DMS153 (cell line): ENCODE data around the gene SYMPK.
"Not testable (repeated sequence)": the region's sequence is repeated elsewhere in the genome, so short reads cannot be mapped to it uniquely, and the experiment has no call there.

Experiments
- DNase-seq: peaks from one replicate; lab custom pipeline; 2025; lab: John Stamatoyannopoulos, UW

SYMPK gene

DNA sequence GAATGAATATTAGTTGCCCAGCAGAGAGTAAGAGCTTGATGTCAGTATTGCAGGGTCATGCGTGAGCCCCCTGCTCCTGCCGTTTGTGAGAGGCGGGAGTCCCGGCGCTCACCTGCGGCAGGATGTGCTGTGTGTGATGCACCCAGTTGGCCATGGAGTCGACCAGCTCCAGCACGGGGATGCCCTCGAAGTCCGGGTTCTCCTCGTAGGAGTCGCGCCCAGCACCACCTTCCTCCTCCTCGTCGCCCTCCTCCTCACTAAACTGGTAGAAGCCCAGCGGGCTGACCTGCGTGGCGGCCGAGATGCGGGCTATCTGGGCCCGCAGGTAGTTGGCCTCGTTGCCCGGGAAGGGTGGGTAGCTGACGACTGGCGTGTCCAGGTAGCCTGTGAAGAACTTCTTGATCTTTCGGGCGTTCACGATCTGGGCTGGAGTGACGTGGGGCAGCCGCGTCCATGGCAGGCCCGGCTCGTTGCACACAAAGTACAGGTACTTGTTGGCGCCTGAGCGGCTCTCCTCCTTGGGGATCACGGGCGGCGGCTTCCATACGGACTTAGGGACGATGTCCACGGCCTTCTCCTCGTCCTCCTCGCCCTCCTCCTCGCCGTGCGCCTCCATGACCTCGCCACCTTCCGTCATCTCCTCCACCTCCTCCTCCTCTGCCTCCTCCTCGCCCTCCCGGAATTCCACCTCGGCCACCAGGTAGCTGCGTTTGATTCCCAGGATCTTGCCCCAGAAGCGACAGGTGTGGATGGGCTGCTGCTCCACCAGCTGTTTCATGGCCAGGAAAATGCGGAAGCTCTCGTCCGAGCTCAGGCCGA lies 58.6 kb downstream of the SYMPK start:
- DNase-seq, result no peak

DNA sequence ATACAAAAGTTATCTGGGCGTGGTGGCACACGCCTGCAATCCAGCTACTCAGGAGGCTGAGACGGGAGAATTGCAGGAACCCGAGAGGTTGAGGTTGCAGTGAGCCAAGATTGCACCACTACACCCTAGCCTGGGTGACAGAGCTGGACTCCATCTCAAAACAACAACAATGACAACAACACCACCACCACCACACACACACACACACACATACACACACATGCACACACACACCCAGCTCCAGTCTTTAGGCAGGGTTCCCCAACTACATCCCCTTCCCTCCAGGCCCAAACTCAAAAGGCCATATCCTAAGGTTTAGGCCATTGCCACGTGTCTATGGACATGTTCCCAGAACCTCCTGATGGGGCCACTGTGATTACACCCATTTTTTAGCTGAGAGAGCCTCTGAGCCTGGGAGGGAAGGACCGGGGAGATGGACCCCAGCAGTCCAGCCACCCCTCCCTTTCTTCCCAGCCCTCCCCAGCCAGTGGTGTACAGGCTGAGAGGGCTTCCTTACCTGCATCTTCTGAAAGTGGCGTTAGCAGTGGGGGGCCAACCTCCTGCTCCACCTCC lies 61.3 kb downstream of the SYMPK start:
- DNase-seq, result no peak

DNA sequence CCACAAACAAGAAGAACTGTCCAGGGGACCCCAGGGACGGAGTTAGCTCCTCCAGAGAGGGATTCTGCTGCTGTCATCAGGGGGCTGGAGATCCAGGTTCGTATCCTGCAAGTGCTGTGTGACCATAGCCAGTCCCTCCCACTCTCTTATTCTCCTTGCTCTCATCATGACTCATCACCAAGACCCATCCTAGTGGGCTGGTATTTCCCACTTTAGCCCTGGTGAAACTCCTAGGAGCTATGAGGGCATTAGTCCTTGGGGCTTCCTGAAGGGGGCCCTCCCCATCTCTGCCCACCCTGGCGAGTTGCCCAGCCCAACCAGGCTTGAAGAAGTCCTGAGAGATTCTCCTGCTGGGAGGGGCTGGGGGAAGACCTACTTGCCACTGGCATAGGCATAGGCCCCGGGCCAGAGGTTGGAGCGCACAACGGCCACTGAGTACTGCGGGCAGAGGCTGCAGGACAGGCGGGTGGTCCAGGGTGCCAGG lies 62.8 kb downstream of the SYMPK start:
- no peak for DNase-seq

DNA sequence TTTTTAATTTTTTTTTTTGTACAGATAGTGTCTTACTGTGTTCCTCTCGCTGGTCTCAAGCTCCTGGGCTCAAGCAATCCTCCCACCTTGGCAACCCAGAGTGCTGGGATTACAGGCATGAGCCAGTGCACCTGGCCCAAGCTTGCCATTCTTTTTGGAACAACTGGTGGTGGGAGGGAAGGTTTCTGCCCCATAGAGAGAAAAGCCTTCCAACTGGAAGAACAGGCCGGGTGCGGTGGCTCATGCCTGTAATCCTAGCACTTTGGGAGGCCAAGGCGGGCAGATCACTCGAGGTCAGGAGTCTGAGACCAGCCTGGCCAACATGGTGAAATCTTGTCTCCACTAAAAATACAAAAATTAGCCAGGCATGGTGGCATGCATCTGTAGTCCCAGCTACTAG lies 63.4 kb downstream of the SYMPK start:
- DNase-seq, result not testable (repeated sequence)

DNA sequence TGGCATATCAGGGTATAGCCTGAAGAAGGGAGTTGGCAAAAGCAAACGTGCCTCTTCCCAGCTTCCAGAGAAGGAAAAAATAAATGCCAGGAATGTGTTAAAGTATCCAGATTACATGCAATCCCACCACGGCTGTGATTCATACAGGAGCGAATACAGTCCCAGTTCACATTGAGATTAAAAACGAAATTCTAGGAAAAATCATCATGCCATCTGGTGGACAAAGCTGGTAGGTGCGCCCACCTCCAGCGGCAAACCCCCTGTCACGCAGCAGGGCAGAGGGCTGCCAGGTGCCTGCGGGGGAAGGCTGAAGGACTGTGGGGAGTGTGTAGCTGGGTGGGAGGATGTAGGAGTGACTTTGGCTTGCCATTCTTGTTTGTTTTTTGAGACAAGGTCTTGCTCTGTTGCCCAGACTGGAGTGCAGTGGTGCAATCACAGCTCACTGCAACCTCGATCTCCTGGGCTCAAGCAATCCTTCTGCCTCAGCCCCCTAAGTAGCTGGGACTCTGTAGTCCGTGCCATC lies 63.9 kb downstream of the SYMPK start:
- peak; percentile 6 for DNase-seq

DNA sequence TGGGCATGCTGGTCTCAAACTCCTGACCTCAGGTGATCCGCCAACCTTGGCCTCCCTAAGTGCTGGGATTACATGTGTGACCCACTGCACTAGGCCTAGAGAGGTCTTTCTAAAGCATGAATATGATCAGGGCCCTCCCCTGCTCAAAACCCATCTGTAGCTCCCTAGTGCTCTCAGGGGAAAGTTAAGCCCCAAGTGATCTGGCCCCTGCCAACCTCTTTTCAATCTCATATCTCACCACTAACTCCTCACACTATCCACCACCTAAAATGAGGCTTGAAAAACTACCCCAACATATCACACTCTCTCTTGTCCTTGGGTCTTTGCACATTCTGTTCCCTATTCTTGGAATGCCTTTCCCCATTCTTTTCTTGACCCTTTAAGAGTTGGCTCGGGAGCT lies 68.3 kb downstream of the SYMPK start:
- no peak for DNase-seq

DNA sequence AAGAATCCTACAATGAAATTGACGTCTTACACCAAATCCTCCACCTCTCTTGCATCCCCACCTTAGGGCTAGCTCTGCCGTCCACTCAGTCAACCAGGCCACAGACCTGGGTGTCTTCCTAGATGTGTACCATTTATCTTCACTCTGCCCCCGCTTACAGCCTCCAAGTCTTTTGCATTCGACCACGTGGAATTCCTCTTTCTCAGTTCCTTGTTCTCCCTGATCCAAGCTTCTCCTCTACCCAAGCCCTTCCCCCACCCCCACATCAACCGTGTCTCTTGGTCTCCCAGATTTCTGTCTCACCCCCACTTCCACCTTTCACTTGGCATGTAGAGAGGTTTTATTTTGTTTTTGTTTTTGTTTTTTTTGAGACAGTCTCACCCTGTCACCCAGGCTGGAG lies 69.1 kb downstream of the SYMPK start:
- DNase-seq, result no peak

DNA sequence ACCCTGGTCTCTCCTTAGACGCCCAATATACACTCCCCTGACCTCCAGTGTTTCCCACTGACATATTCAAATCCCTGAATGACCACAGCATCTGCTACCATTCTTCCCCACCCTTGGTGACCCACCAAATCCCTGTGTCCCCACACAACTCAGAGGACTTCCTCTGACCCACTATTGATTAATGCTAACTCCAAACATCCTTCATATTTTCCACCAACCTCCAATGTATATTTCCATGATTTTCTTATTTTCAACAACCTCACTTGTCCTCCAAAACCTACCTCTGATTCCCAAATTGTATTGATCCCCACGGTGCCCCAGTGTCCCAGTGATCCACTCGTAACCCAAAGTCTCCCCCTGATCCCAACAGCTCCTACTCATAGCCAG lies 69.8 kb downstream of the SYMPK start:
- no peak for DNase-seq

DNA sequence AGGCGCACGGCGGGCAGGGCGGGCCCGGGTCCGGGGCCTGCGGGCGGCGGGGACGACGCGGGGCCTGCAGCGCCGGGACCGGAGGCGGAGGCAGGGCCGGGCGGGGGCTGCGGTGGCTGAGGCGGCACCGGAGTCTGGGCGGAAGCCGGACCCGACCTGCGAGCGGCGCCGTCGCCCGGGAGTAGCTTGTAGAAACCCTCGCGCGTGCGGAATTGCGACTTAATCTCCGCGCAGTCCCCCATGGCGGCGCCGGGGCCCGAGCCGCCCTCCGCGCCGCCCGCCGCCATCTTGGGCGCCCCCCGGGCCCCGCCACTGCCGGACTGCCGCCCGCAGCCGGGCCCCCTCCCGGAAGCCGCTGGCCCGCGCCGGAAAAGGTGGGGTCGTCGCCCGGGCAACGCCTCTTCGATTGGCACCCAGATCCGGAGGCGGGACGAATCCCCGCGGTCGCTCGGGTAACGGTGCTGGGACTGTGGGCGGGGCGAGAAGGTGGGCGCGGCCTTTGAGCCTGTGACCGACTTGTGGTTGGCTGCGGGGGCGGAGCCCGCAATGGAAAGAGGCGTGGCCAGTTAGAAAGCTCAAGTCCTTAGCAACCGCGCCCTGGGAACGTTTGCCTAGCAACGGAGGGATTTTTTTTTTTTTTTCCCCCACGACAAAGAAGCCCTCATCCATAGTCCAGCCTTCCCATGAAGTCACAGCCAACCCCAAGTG lies 70.3 kb downstream of the SYMPK start, which contains the start of gene DMWD:
TSS of gene DMWD (minus strand) at position 376 of the 708 bp plus-strand sequence. CDS start at position 287, 89 bp downstream.
- DNase-seq, result peak; percentile 96

DNA sequence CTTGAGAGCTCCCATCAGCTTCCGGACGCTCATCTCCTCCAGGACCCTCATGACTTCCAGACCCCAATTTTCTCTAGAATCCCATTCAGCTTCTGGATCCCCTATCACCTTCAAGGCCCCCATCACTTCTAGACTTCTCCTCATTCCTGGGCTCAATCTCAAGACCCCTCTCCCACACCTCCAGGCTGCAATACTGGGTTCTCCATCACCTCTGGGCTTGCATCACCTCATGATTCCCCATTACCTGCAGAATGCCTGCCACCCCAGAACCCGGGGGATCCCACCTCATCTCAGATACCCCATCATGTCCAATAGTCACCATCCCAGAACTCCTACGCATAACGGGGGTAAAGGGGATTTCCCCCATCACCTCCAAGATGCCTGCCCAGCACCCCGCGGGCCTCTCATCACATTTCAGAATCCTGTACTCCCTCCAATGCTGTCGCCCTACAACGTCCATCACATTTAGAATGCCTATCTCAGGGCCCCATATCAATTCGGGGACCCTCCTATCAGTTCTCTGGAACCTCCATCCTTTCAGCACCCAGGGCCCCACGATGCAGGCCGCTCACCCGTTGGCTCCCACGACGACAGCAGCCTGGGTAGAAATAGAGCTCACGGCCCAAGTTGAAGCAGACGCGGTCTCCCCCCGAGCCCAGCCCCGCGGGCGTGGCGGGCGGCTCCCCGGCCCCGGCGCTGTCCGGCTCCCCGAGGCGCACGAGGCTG lies 71.0 kb downstream of the SYMPK start:
- DNase-seq, result no peak

DNA sequence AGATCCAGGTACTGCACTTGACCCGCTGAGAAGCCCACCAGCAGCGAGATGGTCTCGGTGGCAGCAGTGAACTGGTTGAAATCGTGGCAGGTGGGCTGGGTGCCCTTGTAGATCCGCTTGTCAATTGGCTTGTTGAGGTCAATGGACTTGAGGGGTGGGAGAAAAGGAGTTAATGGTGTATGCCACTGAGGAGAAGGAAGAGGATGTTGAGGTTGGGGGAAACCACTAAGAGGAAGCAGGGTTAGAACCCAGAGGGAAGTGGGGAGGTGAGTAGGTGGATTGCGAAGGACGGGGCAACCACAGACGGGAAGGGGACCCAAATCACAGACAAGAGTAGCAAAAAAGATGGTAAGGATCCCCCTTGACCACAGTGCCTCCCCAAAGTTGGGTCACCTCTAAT lies 72.0 kb downstream of the SYMPK start:
- DNase-seq, result no peak

DNA sequence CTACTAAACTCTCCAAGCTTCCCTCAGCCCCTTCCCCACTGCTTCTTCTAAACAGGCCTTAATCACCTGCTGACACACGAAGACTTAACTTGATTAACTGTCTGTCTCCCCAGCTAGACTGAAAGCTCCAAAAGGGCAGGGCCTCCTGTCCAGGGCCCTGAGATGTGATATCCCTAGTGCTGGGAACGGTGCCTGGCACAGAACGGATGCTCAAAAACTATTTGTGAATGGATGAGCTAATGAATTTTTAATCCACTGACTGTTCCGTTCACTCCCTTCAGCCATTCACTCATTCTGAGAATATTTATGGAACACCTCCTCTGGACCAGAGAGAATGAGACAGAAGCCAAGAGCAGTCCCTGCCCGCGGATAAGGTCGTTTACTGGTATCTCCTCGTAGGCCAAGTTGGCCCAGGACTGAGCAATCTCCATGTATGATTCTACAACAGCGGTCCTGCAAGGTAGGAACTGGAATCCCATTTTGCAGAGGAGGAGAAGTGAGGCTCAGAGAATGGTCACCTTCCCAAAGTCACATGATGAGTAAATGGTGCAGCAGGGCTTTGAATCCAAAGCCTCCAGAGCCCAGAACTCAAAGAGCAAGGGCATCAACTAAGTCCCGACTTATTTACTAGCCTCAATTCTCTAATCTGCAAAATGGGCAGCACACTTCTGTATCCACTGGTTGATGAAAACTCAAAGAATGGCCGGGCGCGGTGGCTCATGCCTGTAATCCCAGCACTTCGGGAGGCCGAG lies 73.7 kb downstream of the SYMPK start:
- no peak for DNase-seq

DNA sequence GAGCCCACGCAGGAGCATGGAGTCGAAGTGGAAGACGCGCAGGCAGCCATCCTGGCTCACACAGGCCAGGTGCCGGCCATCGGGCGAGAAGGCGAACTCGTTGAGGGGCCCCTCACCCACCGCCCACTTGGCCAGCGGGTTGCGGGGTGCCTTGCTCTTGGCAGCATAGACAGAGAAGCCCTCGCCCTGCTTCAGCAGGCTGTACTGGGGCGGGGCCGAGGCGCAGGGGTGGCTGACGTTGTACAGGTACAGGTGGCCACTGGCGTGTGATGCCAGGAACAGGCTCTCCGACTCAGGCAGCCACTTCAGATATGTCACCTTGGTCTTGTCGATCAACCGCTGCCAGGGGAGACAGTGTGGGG lies 76.4 kb downstream of the SYMPK start:
- no peak for DNase-seq

DNA sequence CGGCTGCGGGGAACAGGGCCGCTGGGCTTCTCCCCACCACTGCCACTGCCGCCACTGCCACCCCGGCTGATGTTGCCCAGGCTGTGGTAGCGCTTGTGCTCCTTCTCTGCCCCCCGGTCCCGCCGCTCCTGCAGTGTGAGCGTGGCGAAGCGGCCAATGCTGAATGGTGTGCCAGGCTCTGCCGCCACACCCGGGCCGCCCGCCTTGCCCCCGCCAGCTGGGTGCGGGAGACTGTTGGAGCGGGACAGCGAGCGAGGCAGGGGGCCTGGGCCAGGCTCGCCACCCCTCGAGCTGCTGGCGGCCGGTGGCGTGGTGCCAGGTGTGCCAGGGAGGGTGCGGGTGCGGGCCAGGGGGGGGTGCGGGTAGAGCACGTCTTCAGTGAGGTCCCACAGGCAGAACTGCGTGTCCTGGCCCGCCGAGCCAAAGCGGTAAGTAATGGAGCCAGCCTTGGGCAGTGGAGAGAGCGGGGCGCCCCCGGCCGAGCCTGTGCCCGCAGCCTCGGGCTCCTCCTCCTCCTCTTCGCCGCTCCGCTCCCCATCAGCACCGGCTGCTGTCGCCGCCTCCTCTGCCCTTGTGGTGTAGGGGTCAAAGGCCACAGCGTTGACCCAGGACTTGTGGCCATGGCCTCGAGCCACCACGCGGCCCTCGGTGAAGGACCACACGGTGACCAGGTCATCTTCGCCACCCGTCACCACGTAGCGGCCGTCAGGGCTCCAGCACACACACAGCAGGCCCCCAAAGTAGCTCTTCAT lies 77.0 kb downstream of the SYMPK start:
- no peak for DNase-seq

DNA sequence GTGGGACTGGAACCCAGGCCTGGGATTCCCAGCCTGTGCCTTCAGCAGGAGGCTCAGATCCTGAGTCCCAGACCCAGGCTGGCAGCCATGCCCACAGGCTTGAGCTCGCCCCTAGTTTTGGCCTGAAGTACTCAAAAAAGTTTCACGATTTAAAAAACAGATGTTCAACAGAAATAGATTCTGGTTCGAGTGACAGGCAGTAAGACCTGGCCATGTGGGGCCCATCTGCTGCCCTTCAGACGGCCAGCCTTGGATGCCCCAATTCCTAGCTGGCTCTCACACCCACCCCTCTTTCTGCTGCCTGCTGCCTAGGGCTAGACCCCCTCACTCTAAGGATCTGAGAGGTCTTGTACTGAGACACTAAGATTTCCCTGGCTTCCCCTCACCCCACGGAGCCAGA lies 77.8 kb downstream of the SYMPK start:
- DNase-seq, result no peak

DNA sequence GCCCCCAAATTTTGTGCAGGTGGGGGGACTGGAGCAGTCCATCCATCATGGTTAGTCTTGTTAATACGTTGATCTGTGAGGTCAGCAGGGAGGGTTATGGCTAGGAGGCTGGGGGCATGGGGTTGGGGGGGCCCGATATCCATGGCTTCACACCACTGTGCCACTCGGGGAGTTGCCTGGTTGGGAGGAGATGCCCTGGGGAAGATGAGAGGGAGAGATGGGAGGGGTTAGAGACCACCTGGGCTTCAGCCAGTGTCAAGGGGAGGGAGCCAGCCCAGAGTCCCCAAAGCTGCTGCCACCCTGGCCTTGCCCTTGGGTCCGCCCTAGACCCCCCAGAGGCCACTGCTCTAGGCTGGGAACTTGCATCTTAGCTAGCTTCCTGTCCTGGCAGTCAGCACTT lies 78.9 kb downstream of the SYMPK start:
- no peak for DNase-seq

DNA sequence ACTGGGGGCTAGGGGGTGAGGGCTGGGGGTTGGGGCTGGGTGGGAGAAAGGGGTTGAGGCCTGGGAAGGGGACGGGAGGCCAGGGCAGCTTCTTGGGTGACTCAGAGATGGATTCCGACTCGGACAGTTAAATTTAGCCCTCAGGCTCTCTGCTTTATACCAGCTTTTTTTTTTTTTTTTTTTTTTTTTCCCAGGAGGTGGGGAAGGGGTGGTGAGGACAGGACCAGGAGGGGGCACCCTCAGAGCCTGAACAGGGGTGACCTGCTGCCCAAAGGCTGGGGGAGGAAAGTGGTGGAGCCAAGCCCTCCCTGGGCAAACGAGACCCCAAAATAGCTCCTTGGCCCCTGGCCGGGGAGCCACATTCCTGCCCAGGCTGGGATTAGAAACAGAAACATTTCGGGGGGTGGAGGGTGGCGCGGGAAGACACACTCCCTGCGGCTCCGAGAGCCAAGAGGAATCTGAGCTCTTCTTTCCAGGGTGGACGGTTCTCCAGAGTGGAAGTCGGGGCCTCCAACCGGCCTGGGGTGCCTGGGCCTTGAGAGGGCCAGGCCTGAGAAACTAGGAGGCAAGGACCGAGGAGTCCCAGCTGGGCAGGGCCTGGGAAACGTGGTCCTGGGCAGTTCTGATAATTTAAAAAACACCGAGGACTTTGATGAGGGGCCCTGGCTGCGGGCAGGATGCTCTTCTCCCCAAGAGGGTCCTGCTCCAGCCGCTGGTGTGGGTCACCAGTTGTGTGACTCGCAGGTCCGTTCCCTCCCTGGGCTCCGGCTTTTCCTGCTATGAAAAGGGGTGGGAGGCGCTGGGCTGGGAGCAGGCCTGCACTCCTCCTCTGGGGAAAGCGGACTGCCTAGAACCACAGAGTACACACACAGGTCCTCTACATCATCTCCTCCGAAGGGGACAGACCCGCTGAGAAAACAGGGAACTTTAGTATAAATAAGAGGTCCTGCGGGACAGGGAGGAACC lies 79.8 kb downstream of the SYMPK start:
- DNase-seq, result no peak

DNA sequence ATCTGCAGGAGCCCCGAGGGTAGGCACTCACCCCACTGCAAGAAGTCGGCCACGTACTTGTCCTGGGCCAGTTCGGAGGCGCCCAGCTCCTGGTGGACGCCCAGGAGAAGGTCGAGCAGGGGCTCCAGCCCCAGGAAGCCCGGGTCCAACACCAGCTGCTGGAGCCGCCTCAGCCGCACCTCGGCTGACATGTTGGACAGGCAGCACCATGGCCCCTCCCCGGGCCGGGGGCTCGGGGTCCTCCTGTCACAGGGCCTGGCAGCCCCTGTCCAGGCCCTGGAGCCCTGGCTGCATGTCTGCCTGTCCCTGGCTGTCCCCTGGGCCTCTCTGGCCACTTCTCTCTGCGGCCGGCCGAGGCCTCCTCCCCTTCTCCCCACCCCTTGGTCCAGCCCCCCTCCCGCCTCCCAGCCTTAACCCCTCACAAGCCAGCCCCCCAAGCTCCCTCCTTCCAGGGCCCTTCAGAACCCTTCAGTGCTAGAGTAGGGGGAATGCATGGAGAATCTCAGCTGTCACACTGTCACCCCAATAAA lies 80.7 kb downstream of the SYMPK start, which contains the start of gene DMPK:
TSS of gene DMPK (minus strand) at position 329 of the 530 bp plus-strand sequence. CDS start at position 191, 138 bp downstream.
- no peak for DNase-seq
